ENCODE results near the gene SHC4.

- TF ChIP-seq POLR2A (IDR thresholded peaks at IDR 0.05; ENCODE audit: low read depth) (no peak), CTCF (IDR thresholded peaks at IDR 0.05) (no peak)
Measured at GRCh38 chr15:48889925-48890324, 73.8 kb downstream of the SHC4 start.

Data from esophagus muscularis mucosa (tissue), 3 donors.